GM23248 (cell line): ENCODE data around the gene TECTA.

Source experiments
- EZH2 ChIP-seq: fragments of 200-600 bp; sonication (generic); IDR thresholded peaks from 2 replicates; pipeline ENCODE4 v1.6.1; 2018; ENCODE audit warnings: antibody characterized with exemption, mild to moderate bottlenecking; ENCODE audit not compliant: insufficient read depth, poor library complexity, severe bottlenecking
- EZH2phosphoT487 ChIP-seq: fragments of 200-600 bp; sonication (generic); IDR thresholded peaks from 2 replicates; pipeline ENCODE4 v1.6.1; 2018; ENCODE audit warnings: antibody characterized with exemption, moderate library complexity, mild to moderate bottlenecking, low read depth; ENCODE audit not compliant: insufficient read depth

- TF ChIP-seq EZH2phosphoT487 (no peak), EZH2 (no peak)
These were observed 111.7 kb downstream of the TECTA start for GRCh38 chr11:121212536-121213361.
